ENCODE results near the gene PITPNC1.
"Not testable (repeated sequence)": the region's sequence is repeated elsewhere in the genome, so short reads cannot be mapped to it uniquely, and the experiment has no call there.

Gene PITPNC1

GRCh38 chr17:67379251-67379630, 2.2 kb downstream of the PITPNC1 start:
- Histone ChIP-seq H3K27ac (peak overlapping the region; percentile 90 to 93), H3K9me3 (no peaks in the 10 kb centered on the region), H3K4me3 (peak overlapping the region; percentile 76 to 79), H3K4me1 (peaks cover 0 to 29% (median 12%) of the 10 kb centered on the region in 4 donors), H3K36me3 (no peaks in the 10 kb centered on the region), H3K27me3 (no peaks in the 10 kb centered on the region)
- intact Hi-C loops (cut with DNase I; ENCODE audit: low total_unique reads) = loop anchor here (5.0 kb wide), 1 partner anchor 308 kb away; no protein-coding TSS in a partner anchor
- no peak for DNase-seq
- no peak for TF ChIP-seq CTCF (IDR thresholded peaks at IDR 0.05)

DNA sequence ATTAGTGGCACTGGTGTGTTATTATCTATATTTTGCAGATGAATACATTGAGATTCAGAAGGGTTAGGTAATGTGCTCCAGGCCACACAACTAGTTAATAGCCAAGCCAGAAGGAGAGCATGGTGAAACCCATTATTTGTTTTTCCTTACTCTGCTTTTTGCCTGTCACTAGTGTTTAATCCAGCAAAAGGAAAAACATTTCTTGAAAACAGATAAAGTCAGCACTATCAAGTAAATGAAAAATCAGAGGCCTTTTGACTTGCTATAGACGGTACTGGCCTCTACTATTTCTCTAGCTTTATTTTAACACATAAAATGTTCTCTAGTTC, 4.8 kb downstream of the PITPNC1 start:
- no peaks in the 10 kb centered on the region for H3K36me3 ChIP-seq
- no peak for DNase-seq
- H3K9me3 ChIP-seq = no peaks in the 10 kb centered on the region
- H3K27ac ChIP-seq = no peak overlapping the region
- H3K4me1 ChIP-seq = peaks cover 0 to 15% (median 4%) of the 10 kb centered on the region in 4 donors
- TF ChIP-seq CTCF (IDR thresholded peaks at IDR 0.05) = no peak
- H3K4me3 ChIP-seq = no peak overlapping the region
- no peaks in the 10 kb centered on the region for H3K27me3 ChIP-seq
- intact Hi-C loops (cut with DNase I; ENCODE audit: low total_unique reads) = no loop called here

DNA sequence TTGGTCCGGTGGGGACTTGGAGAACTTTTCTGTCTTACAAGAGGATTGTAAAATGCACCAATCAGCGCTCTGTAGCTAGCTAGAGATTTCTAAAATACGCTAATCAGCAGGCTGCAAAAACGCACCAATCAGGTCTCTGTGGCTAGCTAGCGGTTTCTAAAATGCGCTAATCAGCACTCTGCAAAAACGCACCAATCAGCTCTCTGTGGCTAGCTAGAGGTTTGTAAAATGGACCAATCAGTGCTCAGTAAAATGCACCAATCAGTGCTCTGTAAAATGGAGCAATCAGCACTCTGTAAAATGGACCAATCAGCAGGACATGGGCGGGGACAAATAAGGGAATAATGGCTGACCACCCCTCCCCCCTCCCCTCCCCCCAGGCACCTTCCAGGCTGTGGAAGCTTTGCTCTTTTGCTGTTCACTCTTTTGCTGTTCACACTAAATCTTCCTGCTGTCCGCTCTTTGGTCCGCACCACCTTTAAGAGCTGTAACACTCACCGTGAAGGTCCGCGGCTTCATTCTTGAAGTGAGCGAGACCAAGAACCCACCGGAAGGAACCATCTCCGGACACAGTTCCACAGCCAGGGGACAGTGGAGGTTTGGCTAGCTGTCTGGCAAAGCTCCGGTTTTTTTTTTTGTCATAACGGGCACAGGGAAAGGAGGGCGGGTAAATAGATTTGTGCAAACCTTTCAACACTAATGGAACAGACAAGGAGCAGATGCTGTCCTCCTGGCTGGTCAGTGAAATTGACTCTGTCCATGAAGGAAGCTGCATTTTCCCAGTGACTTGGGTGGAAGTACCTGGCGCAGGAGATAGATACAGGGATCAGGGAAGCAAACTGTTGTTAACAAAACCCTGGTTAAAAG, 8.3 kb downstream of the PITPNC1 start:
- Histone ChIP-seq H3K4me1 (peaks cover 0 to 4% (median 1%) of the 10 kb centered on the region in 4 donors), H3K27me3 (no peaks in the 10 kb centered on the region), H3K9me3 (no peaks in the 10 kb centered on the region), H3K27ac (no peak overlapping the region), H3K4me3 (no peak overlapping the region), H3K36me3 (no peaks in the 10 kb centered on the region)
- intact Hi-C loops (cut with DNase I; ENCODE audit: low total_unique reads) = no loop called here
- no peak for TF ChIP-seq CTCF (IDR thresholded peaks at IDR 0.05)
- no peak for DNase-seq

GRCh38 chr17:67386965-67387551, 10.0 kb downstream of the PITPNC1 start:
- H3K4me3 ChIP-seq = no peak overlapping the region
- DNase-seq = no peak
- intact Hi-C loops (cut with DNase I; ENCODE audit: low total_unique reads) = no loop called here
- H3K4me1 ChIP-seq = peaks cover 0 to 13% (median 4%) of the 10 kb centered on the region in 4 donors
- no peak overlapping the region for H3K27ac ChIP-seq
- peak in 1 of 2 experiments; percentile 33 for TF ChIP-seq CTCF (IDR thresholded peaks at IDR 0.05)
- H3K27me3 ChIP-seq = no peaks in the 10 kb centered on the region
- H3K9me3 ChIP-seq = no peaks in the 10 kb centered on the region
- no peaks in the 10 kb centered on the region for H3K36me3 ChIP-seq

DNA sequence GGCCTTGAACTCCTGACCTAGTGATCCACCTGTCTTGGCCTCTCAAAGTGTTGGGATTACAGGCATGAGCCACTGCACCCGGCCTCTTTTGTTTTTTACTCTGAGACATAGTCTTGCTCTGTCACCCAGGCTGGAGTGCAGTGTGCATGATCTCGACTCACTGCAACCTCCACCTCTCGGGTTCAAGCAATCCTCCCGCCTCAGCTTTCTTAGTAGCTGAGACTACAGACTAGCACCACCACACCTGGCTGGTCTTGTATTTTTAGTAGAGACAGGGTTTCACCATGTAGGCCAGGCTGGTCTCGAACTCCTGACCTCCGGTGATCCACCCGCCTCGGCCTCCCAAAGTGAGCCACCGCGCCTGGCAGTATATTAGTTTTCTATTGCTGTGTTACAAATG, 11.5 kb downstream of the PITPNC1 start:
- DNase-seq; H3K27me3 ChIP-seq; intact Hi-C loops (cut with DNase I; ENCODE audit: low total_unique reads); H3K4me3 ChIP-seq; H3K36me3 ChIP-seq; H3K9me3 ChIP-seq; H3K27ac ChIP-seq: not testable (repeated sequence)
- peaks cover 0 to 13% (median 4%) of the 10 kb centered on the region in 4 donors for H3K4me1 ChIP-seq

DNA sequence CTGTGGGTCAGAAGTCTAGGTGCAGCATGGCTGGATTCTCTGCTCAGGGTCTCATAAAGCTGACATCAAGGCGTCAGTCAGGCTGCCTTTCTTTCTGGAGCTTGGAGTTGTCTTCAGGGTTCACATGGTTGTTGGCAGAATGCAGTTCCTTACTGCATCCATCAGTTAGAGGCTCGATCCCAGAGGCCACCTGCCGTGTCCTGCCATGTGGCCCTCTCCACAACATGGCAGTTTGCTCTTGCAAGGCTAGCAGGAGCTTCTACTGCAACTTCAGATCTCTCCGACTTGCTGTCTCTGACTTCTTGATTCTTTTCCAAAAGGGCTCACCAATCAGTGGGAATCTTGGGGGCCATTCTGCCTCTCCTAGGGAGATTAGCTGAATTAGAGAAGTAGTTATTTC, 11.9 kb downstream of the PITPNC1 start:
- Histone ChIP-seq H3K36me3 (no peaks in the 10 kb centered on the region), H3K4me3 (no peak overlapping the region), H3K27me3 (no peaks in the 10 kb centered on the region), H3K27ac (no peak overlapping the region), H3K4me1 (peaks cover 0 to 13% (median 4%) of the 10 kb centered on the region in 4 donors), H3K9me3 (no peaks in the 10 kb centered on the region)
- intact Hi-C loops (cut with DNase I; ENCODE audit: low total_unique reads) = no loop called here
- TF ChIP-seq CTCF (IDR thresholded peaks at IDR 0.05) = no peak
- DNase-seq = no peak
